GM19467 (cell line): ENCODE measurements around the gene TBC1D7.
A peak's percentile ranks its signal among the peaks of the same experiment; 100 is the strongest.

ENCODE experiments used
- ATAC-seq: cut with Tn5 transposase; IDR thresholded peaks from one replicate; pipeline ENCODE4 v1.9.1; 2021; ENCODE audit warnings: mild to moderate bottlenecking, moderate library complexity; ENCODE audit not compliant: unreplicated experiment

TBC1D7 gene

DNA sequence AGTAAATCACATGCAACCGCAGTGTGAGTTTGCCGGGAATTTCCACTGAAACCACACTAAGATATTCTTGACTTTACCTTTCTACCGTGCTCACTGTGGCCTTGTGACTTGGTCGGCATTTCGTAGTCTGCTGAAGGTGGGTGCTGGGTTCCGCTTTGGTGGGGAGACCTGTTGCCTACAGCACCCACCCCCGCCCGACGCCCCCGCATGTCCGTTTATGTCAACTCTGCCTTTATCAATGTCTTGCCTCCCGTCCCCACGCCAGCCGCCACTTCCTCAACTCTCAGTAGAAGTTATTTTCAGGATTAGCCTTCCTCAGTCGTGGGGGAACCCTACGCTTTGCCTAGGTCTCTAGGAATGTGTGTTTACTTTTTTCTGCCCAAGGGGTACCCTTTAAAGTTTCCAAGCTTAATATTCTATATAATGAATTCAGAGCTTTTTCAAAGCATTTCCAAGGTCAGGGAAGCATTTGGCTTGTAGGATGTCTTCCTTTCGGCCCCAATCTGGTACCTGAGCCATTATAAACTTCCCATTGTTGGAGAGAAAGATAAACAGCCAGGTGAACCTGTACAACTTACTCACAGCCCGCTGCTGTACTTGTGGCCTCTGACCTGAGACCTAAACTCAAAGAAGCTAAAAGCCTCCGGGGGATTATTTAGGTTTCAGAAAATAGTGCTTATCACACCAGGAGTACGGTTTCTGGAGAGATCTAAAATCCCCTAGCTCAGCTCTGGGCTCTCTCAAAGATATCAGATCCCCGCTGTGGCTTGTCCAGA, 54.2 kb downstream of the TBC1D7 start:
- no peak for ATAC-seq

DNA sequence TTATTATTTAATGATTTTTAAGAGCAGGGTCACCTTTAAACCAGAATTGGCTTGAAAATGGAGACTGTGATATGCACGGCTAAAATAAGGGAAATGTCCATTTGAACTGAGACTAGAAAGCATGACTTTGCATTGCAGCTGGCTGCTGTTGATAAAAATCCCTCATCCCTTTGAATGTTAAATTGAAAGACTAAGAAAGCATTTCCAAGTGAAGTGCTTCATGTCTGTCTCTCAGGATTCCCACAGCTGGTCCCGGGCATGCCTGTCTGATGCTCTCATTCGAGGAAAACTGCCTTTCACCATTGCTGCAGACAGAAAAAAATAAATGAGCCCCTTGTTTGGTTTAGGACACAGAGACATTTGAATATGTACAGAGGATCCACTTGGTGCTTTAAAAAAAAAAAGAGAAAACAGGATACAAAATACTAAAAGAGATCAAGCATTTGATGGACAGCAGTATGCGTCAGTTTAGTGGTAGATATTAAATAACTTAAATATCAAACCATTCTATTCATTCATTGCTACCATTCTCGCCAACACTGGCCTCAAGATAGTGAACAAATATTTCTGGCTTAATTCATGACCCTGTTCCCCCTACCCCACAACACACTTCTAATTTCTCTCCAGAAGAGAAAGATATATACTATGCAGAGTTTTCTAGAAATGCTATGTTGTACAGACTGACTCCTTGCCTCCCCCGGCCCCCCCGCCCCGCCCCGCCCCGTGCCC, 55.0 kb downstream of the TBC1D7 start:
- no peak for ATAC-seq

DNA sequence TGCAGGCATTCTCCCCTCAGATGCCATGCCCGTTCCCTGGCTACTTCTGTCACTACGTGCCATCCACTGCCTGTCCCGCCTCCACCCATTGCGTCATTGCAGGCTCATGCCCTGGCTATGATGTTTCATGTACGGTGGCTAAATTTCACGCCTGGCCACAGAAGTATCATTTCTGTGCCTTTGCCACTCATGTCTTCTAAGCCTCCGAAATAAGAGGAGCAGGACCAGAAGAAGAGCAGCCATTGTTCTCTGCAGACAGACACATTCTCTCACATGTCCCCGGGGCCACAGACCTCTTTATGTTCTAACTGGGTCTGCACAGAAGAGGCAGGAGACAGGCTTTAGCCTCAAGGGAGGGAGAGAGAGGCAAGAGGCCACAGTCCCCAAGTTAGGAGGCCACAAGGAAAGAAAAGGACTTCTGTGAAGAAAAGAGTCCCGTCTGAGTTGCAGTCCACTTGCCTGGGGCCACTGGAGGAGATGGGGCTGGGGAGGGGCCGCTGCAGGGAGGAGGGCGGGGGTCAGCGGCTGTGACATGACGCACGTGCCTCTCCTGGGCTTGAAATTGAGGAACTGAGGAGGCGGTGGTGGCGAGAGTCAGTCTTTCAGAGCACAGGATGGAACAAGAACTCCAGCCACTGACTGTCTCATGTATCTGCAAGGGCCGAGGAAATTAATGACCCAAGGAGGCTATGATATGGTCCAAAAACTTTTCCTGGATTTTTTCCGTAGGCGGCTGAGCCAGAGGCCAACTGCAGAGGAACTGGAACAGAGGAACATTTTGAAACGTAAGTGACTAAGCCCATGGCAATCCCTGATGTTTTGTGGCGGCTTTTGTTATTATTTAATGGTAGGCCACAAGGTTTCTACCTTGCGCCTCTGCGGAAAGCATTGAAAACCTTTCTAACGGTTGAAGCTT, 55.9 kb downstream of the TBC1D7 start:
- peak; percentile 54 for ATAC-seq

DNA sequence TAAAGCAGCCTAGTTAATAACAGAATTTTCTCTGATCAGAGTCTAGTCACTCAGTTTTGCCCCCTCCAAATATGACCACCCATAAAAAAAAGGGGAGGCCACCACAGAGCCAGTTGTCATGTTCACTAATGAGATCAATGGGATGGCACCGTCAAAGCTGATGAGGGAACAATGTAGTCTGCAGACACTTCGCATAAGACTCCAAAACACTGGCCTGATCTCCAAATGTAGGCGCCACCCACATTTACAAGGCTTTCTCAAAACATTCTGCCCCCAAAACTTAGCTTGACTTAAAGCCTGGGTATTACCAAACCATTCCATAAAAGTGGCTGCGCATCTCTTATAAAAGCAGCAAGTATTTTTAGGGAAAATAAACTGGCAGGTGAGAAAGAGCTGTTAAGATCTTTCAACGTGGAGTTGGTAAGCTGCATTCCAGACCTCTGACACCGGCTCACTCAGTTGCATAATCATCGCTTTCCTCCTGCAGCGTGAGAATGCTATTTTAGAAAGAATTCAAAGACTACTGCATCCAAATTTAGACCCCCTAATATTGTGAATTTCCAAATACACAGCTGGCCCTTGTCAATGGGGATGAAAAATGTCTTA, 59.3 kb downstream of the TBC1D7 start:
- ATAC-seq = no peak

DNA sequence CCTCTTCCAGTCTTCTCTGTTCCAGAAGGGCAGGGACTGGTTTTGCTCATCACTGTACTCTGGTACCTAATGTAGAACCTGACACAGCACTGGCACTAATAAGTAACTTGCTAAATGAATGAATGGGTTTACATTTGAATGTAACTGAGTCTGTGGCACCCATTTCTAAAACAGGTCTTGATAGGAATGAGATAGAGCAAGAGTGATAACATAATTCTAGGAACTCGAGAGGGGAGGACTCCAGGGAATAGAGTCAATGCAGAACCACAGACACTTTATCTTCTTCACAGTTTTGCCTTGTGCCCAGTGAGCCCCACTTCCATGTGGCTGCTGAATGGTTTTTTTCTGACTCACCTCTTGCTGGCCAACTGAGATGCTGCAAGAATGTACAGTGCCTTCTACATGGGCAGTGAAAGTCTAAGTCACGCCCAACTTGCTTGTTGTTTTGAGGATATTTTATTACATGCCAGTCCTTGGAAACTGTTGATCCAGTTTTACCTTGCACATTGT, 61.1 kb downstream of the TBC1D7 start:
- no peak for ATAC-seq

DNA sequence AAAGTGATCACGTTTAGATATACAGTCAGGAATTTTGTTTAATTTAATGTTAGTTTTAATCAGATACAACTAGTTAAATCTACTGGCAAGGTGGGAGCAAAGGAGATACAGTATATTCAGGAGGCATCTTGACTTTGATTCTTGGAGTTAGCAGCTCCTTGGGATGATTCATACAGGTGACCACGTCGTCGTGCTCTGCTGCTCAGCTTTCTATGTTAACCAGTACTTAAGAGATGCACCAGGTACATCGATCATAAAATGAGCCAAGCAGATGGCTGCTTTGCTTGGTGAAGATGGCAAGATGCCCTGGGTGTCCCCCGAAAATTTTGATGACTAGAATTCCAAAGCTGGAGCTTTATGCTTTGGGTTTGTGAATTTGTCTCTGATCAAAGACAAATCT, 64.7 kb downstream of the TBC1D7 start:
- ATAC-seq = no peak

DNA sequence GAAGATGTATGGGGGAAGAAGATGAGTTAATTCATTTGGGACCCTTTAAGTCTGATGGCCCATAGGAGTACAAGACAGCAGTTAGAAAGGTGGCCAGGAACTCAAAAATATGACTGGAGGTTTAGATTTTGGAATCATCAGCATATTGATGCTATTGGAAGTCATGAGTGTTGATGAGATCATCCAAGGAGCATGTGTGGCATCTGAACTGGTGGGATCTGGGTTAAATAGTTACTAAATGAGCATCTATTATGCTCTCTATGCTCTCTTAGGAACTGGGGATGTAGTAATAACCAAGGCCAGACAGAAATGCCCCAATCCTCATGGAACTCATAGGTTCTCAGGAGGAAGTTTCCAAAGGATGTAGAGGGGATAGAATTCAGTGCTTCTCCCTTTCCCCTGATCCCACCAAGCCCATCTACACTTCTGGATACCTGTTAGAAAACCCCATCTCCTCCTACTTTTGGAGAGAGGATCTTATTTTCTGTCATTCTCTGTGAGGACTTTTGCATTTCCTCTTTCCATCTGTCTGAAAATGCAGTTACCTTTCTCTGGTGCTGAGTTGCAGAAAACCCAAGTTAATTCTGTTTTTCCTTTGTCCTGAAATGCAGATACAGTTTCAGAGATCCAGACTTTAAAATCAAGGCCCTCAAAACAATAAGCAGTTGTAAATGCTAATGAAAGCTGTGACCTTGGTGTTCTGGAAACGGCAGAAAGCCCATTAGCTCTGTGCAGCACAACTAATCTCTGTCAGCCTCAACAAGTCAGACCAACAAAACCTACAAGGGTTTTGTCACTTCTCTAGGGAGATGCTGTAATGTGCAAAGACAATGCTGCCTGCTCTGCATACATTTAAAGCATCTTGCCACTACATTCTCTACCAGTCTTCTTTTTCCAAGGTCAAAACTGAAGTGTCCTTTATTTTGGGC, 65.8 kb downstream of the TBC1D7 start:
- ATAC-seq = no peak

DNA sequence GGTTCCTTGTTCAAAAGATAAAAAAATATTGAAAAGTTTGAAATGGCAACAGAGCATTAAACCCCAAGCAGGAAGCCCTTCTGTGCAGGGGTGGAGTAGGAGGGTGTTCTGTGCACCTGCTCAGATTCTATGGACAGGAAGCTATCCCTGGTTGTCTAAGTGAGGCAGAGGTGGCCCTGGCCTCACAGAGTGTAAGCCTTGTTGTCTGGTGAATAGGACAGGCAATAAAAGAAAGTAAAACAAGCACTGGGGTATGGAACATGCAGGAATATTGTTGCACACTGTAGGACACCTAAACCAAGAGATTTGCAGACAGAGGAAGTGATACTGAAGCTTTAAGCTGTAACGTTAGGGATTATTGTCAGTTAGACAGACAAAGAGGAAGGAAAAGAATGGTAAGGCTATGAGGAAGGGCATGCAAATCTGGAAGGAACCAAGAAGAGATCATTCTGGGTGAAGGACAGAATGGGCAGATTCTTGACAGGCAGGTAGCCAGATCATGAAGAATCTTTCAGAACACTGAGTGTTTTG, 66.8 kb downstream of the TBC1D7 start:
- peak; percentile 51 for ATAC-seq

DNA sequence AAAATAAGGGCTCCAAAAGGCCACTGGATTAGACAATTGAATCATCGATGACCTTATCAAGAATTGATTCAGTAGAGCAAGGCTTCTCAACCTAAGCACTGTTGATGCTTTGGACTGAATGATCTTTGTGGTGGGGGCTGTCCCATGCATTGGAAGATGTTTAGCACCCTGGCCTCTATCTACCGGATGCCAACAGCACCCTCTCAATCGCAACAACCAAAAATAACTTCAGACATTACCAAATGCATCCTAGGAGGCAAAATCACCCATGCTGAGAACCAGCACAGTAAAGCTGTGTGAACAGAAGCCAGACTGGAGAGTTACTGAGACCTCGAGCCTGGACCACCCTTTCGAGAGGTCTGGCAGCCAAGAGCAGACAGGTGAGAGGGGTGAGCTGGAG, 67.5 kb downstream of the TBC1D7 start:
- no peak for ATAC-seq

DNA sequence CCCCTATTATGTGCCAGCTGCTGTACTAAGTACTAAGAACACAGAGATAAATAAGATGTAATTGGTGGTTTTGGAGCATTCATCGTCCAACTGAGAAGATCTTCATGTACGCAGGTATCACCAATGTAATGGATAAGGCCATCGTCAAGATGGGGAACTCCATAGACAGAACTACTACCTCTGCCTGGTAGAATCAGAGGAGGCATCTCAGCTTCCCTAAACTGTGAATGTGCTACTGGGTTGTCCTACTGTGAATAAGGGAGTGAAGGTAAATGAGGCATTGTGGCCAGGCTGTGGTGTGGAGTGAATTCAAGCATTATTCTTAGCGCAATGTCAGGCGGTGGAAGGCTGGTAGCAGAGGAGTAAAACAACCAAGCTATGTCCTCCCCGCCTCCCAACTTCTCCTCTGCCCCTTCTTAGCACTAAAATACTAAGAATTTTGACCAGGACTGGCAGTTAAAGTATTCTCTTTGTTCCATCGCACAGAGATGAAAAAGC, 68.2 kb downstream of the TBC1D7 start:
- ATAC-seq = no peak

DNA sequence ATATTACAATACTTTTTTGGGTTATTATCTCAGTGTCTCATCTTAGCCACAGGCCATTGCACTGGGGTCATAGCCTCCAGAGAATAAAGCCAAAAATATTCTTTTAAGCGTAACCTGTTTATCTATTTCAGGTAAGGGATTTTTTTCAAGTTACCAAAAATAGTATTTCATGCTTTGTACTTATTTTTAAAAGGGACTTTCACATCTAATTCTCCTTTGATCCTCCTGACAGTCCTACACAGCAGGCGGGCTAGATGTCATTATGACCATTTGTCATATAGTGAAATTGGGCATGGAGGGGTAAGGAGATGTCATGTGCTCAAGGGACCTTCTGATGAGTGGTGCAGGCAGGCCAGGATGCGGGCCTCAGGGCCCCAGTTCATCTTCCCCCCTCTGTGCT, 68.9 kb downstream of the TBC1D7 start:
- ATAC-seq = no peak

DNA sequence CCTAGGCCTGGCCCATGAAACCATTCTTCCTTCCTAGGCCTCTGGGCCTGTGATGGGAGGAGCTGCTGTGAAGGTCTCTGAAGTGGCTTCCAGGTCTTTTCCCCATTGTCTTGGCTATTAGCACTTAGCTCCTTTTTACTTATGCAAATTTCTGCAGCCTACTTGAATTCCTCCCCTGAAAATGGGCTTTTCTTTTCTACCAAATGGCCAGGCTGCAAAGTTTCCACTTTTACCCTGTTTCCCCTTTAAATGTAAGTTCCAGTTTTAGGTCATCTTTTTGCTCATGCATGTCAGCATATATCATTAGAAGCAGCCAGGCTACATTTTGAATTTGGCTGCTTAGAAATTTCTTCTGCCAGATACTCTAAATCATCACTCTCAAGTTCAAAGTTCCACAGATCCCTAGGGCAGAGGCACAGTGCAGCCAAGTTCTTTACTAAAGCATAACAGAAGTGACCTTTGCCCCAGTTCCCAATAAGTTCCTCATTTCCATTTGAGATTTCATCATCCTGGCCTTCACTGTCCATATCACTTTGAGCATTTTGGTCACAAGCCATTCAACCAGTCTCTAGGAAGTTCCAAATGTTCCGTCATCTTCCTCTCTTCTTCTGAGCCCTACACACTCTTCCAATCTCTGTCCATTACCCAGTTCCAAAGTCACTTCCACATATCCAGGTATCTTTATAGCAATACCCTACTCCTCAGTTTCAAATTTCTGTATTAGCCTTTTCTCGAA, 71.9 kb downstream of the TBC1D7 start:
- ATAC-seq = no peak
